GM19043 (cell line): ENCODE data around the gene RNLS.
"Not testable (repeated sequence)": the region's sequence is repeated elsewhere in the genome, so short reads cannot be mapped to it uniquely, and the experiment has no call there.

ENCODE experiments used
- ATAC-seq: cut with Tn5 transposase; IDR thresholded peaks from one replicate; pipeline ENCODE4 v1.9.1; 2021; ENCODE audit warnings: low read depth; ENCODE audit not compliant: unreplicated experiment

Gene RNLS

DNA sequence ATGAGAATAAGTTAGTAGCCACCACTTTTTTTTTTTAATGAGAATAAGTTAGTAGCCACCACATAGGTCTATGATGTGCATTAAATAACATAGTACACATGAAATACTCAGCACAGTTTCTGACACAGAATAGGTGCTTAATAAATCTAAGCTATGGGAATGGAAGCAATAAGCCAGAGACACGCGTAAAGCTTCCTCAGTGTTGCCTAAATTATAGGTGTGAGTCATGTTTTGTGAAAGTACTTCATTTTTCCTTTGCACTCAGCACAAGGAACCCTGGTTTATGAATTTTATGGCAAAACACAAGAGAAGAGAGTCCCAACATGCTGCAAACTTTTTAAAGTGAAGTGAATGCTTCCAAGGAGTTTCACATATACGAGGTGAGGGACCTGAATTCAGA lies 267.4 kb downstream of the RNLS start:
- no peak for ATAC-seq

DNA sequence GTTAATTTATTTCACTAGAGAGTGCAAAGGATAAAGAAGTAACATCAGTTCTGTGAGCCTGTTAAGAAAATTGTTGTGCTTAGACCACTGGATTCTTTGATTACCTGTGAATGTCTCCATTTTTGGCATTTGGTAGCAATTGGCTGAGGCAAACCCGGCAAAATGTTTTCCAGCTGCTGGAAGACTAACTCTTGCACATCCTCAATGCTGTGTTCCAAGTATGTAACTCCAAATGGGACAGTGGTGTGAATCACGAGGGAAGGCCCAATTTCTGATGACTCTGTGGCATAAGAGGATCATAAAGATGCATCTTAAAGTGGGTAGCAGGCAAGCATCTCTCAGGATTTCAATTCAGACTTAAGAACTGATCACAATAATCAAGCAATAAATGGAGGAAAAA lies 268.8 kb downstream of the RNLS start:
- ATAC-seq: no peak

DNA sequence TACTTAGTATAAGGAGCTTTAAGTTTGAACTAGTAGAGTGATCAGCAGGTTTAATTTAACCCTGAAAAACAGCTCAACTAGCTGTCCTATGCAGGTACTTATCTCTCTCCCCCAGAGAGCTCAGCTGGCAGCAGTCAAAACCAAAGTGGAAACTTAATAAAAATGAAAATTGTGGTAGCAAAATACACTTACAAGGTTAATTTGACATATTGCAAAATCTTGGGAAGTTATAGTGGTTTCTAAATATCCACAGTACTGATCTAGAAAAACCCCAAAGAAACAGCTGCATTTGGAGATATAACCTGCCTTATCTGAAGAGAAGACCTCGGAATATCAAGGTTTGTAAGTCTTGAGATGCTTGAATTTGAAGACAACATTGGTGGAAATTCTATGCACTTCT lies 269.2 kb downstream of the RNLS start:
- no peak for ATAC-seq

DNA sequence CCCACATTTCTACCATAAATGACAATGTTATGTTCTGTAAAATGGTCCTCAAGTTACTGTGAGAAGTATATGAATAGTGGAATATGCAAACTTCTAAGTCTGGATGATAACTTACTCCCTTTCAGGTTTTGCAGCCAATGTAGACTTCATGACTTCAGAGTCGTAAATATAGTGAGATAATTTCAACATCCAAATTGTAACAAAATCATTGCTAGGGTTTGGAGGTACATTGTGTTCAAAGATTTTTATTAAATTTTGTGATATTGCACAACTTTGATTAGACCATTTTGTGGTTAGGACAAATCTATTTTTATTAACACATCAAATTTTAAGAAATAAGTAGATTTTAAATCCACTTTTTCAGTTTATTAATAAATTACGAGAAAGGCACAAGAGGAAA lies 270.3 kb downstream of the RNLS start:
- ATAC-seq: no peak

DNA sequence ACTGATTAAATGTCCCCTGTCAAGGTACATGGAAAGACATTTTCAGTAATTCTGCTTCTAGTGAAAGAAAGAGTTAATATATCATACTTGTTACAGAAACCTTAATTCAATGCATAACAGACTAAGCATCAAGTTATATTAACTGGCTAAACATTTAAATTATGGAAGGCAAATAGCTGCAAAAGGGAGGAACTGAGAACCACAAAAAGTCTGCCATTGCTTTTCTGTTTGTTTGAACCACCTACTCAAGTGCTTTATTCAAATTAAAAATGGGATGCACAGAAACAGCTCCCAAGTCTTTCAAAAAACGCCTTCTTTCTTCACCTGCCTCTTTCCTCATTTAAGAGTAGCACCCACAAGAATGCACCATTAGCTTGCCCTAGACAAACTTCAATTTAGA lies 271.9 kb downstream of the RNLS start:
- no peak for ATAC-seq

DNA sequence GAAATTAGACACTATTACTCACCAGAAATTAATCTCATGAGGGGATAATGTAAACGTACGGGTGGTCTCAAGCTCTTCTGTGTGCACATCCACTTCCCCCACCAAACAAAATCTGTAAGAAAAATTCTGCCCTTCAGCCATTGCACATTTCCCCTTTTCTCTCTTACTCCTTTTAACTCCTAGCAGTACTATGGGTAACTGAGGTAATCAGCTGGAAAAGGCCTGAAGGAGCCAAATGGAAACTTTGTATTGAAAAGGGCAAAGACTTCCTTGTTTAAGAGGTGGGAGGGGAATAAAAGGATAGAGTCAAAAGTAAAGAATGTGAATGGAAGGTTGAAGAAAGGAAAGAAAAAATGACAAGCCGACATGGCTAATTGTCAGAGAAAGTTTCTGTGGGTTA lies 273.8 kb downstream of the RNLS start:
- ATAC-seq: no peak

DNA sequence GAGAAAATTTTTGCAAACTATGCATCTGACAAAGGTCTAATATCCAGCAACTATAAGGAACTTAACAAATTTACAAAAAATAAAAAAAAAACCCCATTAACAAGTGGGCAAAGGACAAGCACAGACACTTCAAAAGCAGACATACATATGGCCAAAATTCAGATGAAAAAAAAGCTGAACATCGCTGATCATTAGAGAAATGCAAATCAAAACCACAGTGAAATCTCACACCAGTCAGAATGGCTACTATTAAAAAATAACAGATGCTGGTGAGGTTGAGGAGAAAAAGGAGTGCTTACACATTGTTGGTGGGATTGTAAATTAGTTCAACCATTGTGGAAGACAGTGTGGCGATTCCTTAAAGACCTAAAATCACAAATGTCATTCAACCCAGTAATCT lies 274.8 kb downstream of the RNLS start:
- not testable (repeated sequence) for ATAC-seq

DNA sequence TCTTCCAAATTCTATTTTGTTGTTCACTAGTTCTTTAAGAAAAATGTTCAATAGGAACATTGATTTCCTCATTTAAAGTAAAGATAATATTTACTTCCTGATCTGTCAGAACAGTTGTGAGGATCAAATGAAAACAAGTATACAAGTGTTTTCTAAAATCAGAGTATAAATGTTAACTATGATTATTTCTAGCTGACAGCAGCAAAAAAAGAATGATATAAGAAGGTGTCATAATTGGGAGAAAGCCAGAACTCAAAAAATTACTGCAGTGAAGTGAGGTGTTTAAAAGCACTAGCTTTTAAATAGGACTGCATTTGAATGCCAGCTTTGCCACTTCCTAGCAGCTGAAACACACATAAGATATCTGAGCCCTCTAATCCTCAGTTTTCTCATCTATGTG lies 283.3 kb downstream of the RNLS start:
- no peak for ATAC-seq

DNA sequence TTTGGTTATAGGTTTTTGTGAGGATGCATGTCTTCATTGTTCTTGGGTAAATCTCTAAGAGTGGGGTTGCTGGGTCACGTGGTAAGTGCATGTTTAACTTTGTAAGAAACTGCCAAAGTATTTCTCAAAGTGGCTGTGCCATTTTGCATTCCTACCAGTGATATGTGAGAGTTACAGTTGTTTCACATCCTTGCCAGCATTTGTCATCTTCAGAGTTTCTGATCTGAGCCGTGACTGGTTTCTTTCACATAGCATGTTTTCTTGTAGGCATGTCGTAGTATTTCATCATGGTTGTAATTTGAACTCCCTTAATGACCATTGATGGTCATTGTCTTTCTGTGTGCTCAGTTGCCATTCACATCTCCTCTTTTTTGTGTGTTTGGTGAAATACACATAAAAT lies 286.0 kb downstream of the RNLS start:
- ATAC-seq: no peak

DNA sequence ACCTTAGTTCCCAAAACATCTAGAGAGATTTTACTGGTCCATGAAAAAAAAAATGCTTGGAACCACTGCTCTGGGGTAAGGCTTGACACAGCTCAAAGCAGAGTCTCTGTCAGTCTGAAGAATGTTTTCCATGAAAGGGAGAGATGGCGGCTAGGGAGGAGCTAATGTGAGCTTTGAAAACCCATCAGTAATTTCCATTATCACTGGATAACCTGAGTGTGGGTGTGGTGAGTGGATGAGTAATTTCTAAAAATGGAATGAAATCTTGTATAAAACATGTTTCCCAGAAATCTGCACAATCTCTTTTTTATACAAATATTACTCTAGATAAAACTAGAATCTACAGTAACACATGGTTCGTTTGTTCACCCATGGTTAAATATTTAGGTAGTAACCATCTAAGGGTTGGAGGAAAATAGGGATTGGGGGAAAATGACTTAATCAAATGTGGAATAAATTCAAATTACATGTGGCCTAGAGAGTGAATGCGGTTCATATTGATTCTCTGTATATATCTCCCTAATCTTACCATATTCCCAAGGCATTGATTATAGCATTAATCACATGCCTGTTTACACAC lies 289.4 kb downstream of the RNLS start:
- no peak for ATAC-seq

DNA sequence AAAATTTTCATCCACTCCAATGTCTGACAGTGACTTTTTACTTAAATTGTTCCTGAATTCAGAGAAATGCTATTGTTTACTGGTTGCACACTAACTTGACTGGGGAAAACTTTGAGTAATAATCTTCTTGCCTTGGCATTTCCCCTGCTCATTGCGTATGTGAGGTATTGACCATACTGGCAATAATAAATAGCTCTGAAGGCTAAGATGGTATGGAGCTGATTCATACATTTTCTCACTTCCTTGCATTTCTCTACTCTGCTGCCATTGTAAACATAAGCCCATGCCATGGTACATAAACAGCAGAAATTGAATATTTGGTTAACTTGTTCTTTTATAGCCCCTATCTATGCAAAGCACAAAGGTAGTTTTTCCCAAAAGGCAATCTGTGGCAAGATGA lies 290.0 kb downstream of the RNLS start:
- ATAC-seq: no peak

DNA sequence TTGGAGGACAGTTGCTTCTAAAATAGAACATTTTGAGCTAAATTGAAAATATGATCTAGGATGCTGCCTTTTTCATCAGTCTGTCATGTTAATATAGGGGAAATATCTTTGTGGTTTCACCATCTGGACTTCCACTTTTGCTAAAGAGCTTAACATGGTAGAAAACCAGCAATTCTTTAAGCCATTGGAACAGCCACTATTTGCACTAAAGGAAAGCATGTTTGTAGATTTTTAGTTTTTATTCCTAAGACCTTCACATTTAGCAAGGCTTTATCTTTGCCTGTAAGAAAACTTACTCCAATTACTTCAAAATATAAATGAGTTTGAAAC lies 291.0 kb downstream of the RNLS start:
- no peak for ATAC-seq

DNA sequence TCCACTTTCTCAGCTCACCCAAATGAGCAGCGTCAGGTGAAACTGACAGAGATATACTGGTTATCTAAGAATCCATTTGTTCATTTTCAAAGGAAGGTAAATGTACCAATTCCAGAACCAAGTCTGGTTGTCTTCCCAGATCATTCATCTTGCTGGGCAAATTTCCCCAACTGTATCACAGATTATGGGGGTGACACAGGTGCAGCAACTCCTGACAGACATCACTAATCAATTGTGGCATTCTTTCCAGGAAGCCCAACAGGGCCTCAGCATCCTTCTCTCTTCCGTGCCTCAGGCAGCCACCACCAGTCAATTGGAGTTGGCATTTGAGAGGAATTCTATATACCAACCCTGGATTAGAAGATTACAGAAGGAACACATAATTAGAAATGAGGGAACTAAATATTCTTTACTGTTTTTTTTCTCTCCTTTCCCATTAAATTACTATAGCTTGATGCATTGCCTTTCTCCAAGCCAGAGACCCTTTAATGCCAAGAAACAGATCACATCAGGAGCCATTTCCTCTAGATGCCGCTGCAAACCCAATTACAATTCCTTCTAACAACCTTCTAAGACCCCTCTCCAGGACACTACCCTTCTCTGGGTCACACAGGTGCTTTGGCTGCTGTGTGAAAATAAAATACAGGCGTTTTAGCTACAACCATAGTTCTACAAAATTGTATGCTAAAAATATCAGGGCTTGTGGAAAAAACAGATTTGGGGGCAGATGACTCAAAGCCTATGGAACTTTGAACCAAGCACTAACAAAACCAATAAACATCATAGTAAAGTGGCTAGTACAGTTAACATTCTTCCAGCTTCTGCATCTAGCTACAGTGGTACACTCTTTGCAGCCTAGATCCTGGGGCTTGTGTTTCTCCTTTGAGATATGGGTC lies 291.6 kb downstream of the RNLS start:
- ATAC-seq: no peak

DNA sequence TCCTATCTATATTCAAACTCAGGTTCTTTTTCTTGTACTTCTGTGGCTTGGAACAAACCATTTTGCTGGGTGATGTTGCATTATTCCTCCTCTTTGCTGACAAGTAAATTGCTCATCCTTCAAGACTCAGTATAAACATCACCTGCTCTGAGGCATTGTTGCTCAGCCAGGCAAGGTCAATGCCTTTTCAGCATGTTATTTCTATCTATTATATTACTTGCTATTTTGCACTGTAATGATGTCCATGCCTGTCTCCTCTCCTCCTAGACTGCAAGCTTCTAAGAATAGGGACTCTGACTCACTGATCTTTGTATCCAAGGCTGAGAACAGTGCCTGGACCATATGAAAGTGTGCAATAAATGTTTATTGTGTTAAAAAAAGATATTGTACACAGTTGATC lies 293.8 kb downstream of the RNLS start:
- no peak for ATAC-seq

DNA sequence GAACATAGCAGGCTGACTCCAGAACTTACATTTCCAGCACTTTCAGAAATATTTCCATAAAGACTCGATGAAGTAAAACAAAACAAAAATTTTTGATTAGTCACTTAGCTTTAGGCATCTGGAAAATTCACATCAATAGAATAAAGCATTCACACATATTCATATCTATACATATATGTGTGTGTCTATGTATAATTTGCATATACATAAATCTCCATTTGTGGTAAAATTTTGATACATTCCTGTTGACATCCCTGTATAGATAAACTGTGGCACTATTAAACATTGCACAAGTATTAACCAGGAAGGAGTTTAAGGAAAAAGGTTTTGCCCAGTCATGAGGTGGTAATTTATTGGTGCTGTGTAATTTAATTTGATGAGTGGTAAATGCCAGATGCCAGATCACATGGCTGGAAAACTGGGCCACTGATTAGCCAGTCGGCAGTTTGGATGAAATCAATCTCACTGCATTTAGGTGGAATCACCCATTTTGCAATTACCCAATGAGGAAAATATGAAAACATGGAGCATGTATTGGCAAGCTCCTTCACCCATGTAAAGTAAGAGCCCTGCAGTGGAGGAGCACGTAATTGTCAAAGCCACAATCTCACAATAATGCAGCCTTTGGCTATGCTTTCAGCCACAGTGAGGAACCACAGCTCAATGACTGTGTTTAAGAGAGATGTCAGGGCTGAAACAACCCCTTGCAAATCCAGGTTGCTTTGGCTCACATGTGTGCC lies 294.6 kb downstream of the RNLS start:
- ATAC-seq: peak; percentile 59

DNA sequence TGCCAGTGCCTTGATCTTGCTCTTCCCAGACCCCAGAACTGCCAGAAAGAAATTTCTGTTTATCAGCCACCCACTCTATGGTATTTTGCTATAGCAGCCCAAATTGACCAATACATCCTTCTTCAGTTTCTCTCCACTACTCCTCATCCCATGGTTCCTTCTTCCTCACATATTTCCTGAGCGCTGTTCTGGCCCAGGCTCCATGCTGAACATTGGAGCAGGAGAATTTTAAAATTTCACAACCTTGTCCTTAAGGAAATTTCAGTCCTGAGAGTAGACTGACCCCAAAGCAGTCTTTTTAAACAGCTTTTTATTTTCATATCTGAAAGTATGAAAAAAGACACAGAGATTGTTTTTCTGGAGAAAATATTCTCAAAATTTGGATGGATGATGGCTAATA lies 297.1 kb downstream of the RNLS start:
- ATAC-seq: no peak

DNA sequence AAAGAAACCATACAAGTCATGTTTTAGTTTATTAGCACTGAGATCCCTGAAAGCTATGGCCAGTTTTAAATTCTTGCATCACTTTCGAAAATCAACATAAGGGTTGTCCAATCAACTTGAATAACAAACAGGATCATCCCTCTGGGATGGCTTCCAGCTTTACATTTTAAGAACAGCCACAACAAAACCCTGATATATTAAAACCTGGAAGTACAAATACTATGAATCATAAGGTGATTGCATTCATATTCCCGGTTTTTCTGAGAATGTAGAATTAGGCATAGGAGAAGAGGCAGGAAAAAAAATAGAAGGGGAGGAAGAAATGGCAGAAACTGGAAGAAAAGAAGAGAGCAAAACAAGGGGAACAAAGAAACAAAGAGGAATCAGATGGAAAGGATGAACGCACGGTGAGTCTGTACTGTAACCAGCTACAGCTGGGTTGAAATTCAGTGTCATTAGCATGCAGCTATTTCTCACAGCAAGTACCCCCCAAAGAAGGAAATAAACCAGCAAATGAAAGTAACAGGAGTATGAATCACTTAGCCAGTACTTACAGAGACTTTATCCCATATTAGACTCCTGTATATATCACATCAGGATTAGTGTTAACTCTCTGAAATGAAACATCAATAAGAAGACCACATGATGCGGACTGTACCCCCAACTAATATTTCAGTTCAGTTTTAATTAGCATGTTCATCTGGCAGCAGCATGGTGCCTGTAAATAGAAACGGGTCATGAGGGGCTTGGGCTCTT lies 301.3 kb downstream of the RNLS start:
- no peak for ATAC-seq

DNA sequence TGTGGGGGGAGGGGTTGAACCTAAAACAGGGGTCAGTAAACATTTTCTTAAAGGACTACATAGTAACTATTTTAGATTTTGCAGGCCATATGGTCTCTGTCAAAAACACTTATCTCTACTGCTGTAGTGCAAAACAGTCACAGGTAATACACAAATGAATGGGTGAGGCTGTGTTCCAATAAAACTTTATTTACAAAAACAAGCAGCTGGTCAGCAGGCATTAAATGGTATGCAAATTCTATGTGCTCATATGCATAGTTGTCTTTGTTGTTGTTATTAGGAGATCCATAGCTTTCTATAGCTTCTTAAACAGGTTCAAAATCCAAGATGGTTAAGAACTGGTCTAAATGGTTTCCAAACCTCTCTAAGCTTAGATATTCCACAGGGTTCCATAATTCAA lies 302.6 kb downstream of the RNLS start:
- ATAC-seq: no peak

DNA sequence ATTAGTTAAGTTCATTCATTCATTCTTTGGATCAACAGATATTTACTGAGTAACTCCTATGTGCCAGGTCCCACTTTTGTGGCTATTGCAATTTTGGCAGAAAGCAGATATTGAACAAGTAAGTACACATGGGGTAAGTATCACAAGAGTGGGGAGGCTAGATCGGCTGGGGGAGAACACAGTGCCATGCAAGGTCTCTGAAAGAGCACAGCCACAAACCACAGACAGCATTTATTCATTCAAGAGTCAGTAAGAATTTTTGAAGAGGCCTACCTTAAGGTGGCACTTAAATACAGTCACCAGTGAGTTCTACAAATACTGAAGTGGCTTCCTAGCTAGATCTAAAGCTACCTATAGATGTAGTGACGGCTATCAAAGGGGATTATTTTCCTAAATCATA lies 304.2 kb downstream of the RNLS start:
- ATAC-seq: no peak

DNA sequence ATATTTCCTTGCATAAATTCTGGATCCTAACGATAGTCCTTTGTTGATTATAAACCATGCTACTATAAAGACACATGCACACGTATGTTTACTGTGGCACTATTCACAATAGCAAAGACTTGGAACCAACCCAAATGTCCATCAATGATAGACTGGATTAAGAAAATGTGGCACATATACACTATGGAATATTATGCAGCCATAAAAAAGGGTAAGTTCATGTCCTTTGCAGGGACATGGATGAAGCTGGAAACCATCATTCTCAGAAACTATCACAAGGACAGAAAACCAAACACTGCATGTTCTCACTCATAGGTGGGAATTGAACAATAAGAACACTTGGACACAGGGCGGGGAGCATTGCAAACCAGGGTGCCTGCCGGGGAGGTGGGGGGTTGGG lies 306.2 kb downstream of the RNLS start:
- ATAC-seq: not testable (repeated sequence)

DNA sequence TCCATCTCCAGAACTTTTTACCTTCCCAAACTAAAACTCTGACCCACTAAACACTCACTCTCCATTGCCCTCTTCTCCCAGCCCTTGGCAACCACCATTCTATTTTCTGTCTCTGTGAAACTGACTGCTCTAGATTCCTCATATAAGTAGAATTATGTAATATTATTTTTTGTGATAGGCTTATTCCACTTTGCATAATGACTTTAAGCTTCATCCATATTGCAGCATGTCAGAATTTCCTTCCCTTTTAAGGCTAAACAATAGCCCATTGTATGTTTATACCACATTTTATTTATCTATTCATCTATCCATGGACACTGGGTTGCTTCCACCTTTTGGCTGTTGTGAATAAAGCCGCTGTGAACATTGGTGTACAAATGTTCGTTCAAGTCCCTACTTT lies 308.8 kb downstream of the RNLS start:
- no peak for ATAC-seq
